RPMI8226 (cell line): ENCODE results near the gene CNTNAP2.

ENCODE experiments used
- DNase-seq: peaks from one replicate; pipeline ENCODE4 v3.0.0-alpha.2; 2015

The CNTNAP2 gene

GRCh38 chr7:147810269-147810668, 1693.7 kb downstream of the CNTNAP2 start:
- DNase-seq, result no peak

- no peak for DNase-seq
These were observed 1695.3 kb downstream of the CNTNAP2 start for GRCh38 chr7:147811923-147812322.

- DNase-seq, result no peak
These were observed 1696.7 kb downstream of the CNTNAP2 start for GRCh38 chr7:147813316-147813715.

GRCh38 chr7:147818317-147818716, 1701.7 kb downstream of the CNTNAP2 start:
- DNase-seq, result no peak

- DNase-seq, result no peak
These were observed 1708.1 kb downstream of the CNTNAP2 start for GRCh38 chr7:147824671-147825070.

GRCh38 chr7:147829016-147829415, 1712.4 kb downstream of the CNTNAP2 start:
- no peak for DNase-seq

- DNase-seq, result no peak
These were observed 1717.0 kb downstream of the CNTNAP2 start for GRCh38 chr7:147833557-147833956.

- DNase-seq, result no peak
These were observed 1717.4 kb downstream of the CNTNAP2 start for GRCh38 chr7:147833970-147834369.

- DNase-seq, result no peak
These were observed 1736.2 kb downstream of the CNTNAP2 start for GRCh38 chr7:147852833-147853232.

GRCh38 chr7:147857152-147858140, 1740.8 kb downstream of the CNTNAP2 start:
- DNase-seq, result no peak

GRCh38 chr7:147858421-147858820, 1741.8 kb downstream of the CNTNAP2 start:
- no peak for DNase-seq

GRCh38 chr7:147859033-147859432, 1742.4 kb downstream of the CNTNAP2 start:
- no peak for DNase-seq

GRCh38 chr7:147859486-147859885, 1742.9 kb downstream of the CNTNAP2 start:
- DNase-seq, result no peak

GRCh38 chr7:147861058-147861716, 1744.6 kb downstream of the CNTNAP2 start:
- DNase-seq, result no peak

- DNase-seq, result no peak
These were observed 1745.3 kb downstream of the CNTNAP2 start for GRCh38 chr7:147861945-147862344.

- no peak for DNase-seq
These were observed 1752.9 kb downstream of the CNTNAP2 start for GRCh38 chr7:147869456-147869855.

GRCh38 chr7:147878912-147879661, 1762.5 kb downstream of the CNTNAP2 start:
- DNase-seq, result no peak

GRCh38 chr7:147885869-147886268, 1769.3 kb downstream of the CNTNAP2 start:
- no peak for DNase-seq

GRCh38 chr7:147894271-147894670, 1777.7 kb downstream of the CNTNAP2 start:
- no peak for DNase-seq

- DNase-seq, result no peak
These were observed 1779.5 kb downstream of the CNTNAP2 start for GRCh38 chr7:147896121-147896520.

GRCh38 chr7:147903536-147904218, 1787.1 kb downstream of the CNTNAP2 start:
- DNase-seq, result no peak

- no peak for DNase-seq
These were observed 1787.6 kb downstream of the CNTNAP2 start for GRCh38 chr7:147904219-147904576.
